Pons (tissue), 1 donor: Measurements from ENCODE around the gene TXNDC2.
A peak's percentile ranks its signal among the peaks of the same experiment; 100 is the strongest.
"Not testable (repeated sequence)": the region's sequence is repeated elsewhere in the genome, so short reads cannot be mapped to it uniquely, and the experiment has no call there.

Experiments used
- DNase-seq: peaks from one replicate; pipeline ENCODE4 v3.0.0-alpha.2; 2016; ENCODE audit warnings: low spot score

Gene TXNDC2

DNA sequence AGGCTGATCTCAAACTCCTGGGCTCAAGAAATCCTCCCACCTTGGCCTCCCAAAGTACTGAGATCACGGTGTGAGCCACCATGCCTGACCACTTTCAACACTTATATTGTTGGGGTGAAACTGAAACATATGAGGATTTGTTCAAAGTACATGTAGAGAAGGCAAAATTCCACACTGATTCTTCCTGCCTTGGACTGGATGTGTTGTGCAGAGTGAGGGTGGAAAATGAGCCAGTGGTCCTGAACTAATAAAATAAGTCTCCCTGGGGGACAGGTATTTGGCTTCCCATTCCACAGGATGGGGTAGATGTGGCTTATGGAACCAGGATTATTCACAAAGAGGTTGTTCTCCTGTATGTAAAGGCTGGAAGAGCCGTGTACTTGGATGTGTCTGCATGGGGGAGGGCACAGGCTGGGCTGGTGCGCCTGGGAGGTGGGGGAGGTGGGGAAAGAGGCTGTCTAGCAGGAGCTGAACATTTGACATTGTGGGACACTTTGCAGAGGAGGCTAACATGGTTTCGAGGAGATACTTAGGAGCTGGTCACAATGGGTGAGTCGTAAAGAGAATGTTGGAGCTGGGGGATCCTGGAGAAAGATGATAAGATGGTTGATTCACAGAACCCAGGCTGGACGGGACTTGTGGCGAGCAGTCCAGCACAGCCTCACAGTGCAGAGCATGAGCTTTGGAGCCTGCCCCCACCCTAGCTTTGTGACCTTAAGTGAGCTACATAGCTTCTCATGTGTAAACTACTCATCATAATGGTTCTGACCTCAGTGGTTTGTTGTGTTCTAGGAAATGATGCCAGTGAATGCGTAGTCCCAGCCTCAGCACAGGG lies at the start of gene TXNDC2:
Gene TXNDC2, plus strand, starts transcription at position 804 of the 835 bp plus-strand sequence. CDS start 708 bp downstream, outside the sequence.
- no peak for DNase-seq

- no peak for DNase-seq
Measured at GRCh38 chr18:9838144-9838877, 47.5 kb upstream of the TXNDC2 start.

DNA sequence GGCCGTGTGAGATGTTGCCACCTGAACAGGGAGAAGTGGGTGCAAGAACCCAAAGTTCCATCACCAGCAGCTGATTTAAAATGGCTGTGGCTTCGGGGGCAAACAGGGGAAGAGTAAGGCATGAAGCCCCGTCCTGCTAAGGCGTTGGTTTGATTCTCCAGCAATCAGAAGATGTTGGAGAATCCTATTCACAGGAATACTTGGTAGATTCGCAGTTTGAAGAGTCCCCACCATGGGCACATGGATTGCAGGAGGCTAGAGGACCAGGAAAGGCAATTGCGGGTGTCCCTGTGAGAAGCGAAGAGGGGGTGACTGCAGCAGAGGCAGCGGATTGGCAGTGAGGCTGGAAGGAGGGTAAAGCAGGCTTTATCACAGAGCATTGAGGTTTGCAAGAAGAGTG lies 46.6 kb upstream of the TXNDC2 start:
- DNase-seq = no peak

GRCh38 chr18:9839853-9840252 lies 45.9 kb upstream of the TXNDC2 start:
- no peak for DNase-seq

- no peak for DNase-seq
Measured at GRCh38 chr18:9841752-9842151, 44.0 kb upstream of the TXNDC2 start.

DNA sequence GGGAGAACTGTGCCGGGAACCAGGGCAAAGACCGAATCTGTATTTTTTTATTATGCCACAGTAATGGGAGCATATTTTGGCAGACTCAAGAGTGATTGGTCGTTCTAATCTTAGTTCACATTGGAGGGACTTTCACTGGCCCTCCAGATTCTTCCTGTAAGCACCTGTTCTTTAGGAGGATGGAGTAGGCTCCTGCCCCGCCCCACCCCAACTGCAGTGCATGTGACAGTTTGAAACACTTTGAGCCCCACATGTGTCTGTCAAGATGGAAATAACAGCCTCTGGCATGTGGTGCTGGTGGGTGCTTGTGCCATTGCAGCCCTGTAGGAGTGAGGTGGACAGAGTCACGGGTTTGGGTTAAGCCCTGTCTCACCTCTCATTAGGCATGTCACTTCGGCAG lies 43.3 kb upstream of the TXNDC2 start:
- no peak for DNase-seq

DNA sequence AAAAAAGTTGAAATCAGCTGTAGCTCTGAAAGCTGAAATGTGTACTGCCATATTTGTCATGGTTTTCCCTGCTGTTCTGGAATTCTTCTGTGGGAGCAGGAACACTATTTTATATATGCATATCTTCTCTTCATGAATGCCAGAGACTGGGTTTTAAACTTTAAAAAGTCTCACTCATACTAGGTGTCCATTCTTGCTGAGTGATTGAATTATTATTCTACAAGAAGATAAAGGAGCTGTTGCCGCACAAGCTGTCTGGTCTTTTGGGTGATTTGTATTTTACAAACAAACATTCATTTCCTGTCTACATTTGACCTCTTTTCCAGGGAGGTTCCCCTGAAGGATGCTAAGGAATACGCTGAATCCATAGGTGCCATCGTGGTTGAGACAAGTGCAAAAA lies 40.5 kb upstream of the TXNDC2 start:
- no peak for DNase-seq

- DNase-seq = peak; percentile 44
Measured at GRCh38 chr18:9846162-9846925, 39.4 kb upstream of the TXNDC2 start.

DNA sequence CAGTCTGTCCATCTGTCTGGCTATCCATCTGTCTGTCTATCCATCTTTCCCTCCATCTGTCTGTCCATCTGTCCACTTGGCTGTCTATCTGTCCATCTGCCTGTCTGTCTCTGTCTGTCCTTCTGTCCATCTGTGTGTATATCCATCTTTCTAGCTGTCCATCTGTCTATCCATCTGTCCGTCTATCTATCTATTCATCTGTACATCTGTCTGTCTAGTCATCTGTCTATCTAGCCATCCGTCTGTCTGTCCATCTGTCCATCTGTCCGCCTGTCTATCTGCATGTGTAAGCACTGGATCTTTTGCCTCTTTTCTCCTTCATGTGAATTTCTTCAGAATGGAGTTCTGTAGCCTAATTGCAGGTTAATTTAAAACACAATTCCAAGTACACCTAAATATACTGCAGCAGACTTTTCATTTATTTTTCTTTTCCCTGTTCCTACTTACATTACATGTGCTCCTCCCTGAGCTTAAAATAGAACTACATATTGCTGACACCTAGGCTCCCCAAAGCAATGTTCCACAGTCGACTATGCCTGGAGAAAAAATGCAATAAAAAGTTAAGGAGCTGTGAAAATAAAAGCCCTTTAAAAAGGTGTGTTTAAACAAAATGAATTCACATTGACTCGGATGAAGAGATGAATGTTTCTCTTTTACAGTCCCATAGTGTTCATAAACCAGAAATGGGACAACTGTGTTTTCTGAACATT lies 37.4 kb upstream of the TXNDC2 start:
- DNase-seq = no peak

DNA sequence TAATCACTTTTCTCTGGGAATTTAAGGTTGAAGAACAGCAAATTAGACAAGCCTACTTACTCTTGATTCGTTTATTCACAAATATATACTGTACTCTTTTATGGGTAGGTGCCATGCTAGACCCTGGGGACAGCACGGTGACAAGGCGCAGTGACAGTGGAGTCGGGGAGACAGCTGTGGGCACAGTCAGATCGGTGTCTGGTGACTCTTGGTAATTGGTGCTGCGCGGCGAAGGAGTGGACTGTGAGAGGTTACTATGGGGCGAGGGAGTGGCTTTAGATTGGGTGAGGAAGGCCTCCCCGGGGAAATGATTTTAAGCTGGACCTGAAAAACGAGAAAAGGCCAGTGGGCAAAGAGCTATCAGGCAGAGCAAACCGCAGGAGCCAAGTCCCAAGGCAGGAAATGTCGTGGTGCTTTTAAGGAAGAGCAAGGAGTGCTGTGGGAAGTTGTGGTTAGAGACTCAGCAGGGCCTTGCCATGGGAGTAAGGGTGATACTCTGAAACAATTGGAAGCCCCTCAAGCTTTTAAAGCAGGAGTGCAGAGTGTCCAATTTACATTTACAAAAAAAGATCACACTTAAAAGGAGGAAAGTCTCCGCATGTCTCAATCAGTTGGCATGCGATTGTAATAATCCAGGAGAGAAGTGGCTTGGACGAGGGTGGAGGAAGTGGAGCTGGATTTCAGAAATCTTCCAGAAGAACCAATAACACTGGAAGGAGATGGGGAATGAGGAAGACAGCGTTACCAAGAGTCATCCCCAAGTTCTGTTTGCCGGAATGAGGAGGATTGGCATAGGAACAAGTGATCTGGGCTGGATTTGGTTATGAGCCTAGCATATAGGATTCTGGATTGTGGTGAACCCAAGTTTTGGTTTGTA lies 36.1 kb upstream of the TXNDC2 start:
- DNase-seq = peak; percentile 36

DNA sequence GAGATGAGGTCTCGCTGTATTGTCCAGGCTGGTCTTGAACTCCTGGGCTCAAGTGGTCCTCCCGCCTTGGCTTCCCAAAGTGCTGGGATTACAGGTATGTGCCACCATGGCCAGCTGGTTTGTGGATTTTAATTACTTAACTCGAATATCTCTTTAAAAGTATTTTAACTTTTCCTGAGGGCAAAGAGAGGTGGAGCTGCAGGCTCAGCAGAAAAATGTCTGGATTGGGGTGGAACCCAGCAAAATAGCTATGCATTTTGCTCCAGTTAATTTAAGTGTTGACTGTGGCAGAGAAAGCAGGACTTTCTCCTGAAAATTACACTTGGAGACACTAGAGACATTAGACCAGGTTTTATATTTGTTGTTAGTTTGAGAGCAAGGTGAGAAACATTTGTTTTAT lies 35.5 kb upstream of the TXNDC2 start:
- DNase-seq = no peak

DNA sequence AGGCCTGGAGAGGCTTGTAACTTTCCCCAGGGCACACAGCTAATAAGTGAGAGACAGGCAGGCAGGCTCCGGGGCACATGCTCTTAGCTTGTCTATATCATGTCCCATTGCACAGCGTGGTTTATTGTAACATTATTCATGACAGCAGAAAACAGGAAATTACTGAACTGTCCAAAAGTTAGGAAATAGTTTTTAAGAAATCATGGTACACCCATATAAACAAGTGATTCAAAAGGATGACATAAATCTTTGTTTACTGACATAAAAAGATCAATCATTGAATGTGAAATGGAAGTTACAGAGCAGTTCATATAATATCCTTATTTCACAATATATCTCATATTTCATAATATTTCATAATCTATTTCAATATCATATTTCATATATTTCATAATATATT lies 34.3 kb upstream of the TXNDC2 start:
- no peak for DNase-seq

DNA sequence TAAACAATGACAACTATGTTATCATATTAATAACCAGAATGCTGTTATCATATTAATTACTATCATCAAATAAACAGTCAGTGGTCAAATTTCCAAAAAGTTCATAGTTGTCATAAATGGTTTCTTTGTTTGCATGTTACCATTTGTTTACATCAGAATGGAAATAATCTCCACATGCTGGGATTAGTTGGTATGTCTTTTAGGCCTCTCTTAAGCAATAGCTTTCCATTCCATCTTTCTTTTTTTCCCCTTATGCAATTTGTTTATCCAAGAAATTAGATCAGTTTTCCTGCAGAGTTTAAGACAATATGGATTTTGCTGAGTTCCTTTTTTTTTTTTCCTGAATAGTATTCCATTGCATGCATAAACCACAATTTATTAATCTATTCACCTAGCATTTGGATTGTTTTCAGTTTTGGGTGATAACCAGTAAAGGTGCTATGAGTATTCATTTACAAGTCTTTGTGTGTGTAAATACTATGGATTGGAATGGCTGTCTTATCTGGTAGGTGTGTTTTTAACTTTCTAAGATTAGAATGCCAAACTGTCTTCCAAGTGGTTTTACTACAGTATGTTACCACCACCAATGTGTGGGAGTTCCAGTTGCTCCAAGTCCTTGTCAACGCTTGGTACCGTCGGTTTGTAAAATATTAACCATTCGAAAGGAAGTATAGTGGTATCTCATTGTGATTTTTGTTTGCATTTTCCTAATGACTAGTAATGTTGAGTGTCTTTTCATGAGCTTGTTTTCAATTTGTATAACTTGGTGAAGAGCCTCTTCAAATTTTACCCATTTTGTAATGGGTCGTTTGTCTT lies 33.3 kb upstream of the TXNDC2 start:
- DNase-seq = no peak

- DNase-seq = peak; percentile 23
Measured at GRCh38 chr18:9854801-9855676, 30.7 kb upstream of the TXNDC2 start.

DNA sequence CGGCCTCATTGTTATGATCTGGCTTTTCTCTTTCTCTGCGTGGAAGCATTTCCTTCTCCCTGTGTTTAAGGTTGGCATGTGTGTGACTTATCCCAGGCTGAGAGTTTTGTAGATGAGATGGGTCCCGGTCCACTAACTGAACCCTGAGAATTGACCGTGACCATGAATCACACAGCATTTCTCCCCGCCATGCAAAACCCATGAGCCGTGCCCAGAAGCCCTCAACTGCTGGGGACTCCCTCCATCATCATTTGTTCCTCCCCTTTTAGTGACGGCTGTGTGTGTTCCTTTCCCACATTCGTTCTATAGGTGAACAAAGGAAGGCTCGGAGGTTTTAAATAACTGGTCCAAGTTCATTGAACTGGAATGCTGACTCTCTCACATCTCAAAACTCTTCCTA lies 30.1 kb upstream of the TXNDC2 start:
- no peak for DNase-seq

GRCh38 chr18:9856092-9856491 lies 29.7 kb upstream of the TXNDC2 start:
- no peak for DNase-seq

GRCh38 chr18:9857479-9857998 lies 28.2 kb upstream of the TXNDC2 start:
- not testable (repeated sequence) for DNase-seq

GRCh38 chr18:9858642-9859041 lies 27.1 kb upstream of the TXNDC2 start:
- no peak for DNase-seq

- DNase-seq = no peak
Measured at GRCh38 chr18:9859232-9859631, 26.5 kb upstream of the TXNDC2 start.
